Adrenal gland (tissue), 12 donors: ENCODE results near the gene LRRC59. TPM values are rescaled to one million over a fixed set of nuclear protein-coding genes. Genes with fewer than 3 reads are reported as not detected.

Experiments
- DNase-seq, 7 donors: peaks; one replicate each; pipeline ENCODE4 v3.0.0-alpha.2; 2019 to 2020
- H3K27ac ChIP-seq, 5 donors: fragments of 200-600 bp; sonication (generic) in 4 of 5; 1 replicate in 3 of 5; 2 replicates in 2 of 5; pipeline versions ENCODE4 v1.5.1 to v1.8.0; 2016 to 2020; ENCODE audit warnings: mild to moderate bottlenecking in 1 of 5
- H3K27me3 ChIP-seq: fragments of 200-600 bp; 2 replicates; pipeline ENCODE4 v1.8.0; 2021
- H3K36me3 ChIP-seq, 2 donors: fragments of 200-600 bp; replicated peaks in 1 of 2; 1 replicate in 1 of 2; 2 replicates in 1 of 2; pipeline versions ENCODE4 v1.5.1 to v1.8.0; 2018 to 2022
- H3K4me1 ChIP-seq, 2 donors: fragments of 200-600 bp; replicated peaks in 1 of 2; 1 replicate in 1 of 2; 2 replicates in 1 of 2; pipeline versions ENCODE4 v1.5.1 to v1.8.0; 2018 to 2021
- H3K4me3 ChIP-seq, 4 donors: fragments of 200-600 bp; sonication (generic) in 3 of 4; one replicate each; pipeline ENCODE4 v1.5.1; 2016 to 2018
- H3K9me3 ChIP-seq, 3 donors: fragments of 200-600 bp; sonication (generic) in 1 of 3; replicated peaks in 1 of 3; 1 replicate in 2 of 3; 2 replicates in 1 of 3; pipeline versions ENCODE4 v1.5.1 to v1.8.0; 2016 to 2021
- CTCF ChIP-seq, 6 experiments: fragments of 450-650 bp in 4 of 6; fragments of 200-600 bp in 2 of 6; sonication (generic) in 1 of 6; IDR thresholded peaks; 1 replicate in 5 of 6; 2 replicates in 1 of 6; pipeline versions ENCODE4 v1.5.1 to v1.8.0; 2016 to 2021; ENCODE audit warnings: antibody characterized with exemption in 6 of 6, mild to moderate bottlenecking in 2 of 6, moderate library complexity in 1 of 6
- POLR2A ChIP-seq, 2 donors: fragments of 450-650 bp; IDR thresholded peaks; one replicate each; pipeline ENCODE4 v1.6.1; 2017; ENCODE audit warnings: antibody characterized with exemption in 2 of 2, mild to moderate bottlenecking in 2 of 2, moderate library complexity in 1 of 2
- WGBS, 4 donors: extraction: QIAGEN DNeasy Blood & Tissue Kit in 2 of 4; methylation state at CpG; one replicate each; pipeline versions ENCODE4 v1.1.5 to v1.1.7; 2013 to 2017; 5-methylcytosine and 5-hydroxymethylcytosine counted together
- intact Hi-C, 2 donors: fragments of 100-400 bp; cut with DNase I; formaldehyde crosslinking; loops; one replicate each; pipeline versions ENCODE4 v1.14.1 to v1.15.0; 2022 to 2023
- polyA plus RNA-seq, 3 donors: library from polyadenylated mRNA; stranded (reverse); fragments of 200-250 nt in 2 of 3; fragments of 350-450 nt in 1 of 3; fragmentation: Illumina TruSeq in 1 of 3; extraction: RNeasy Lipid Tissue Mini Kit (QIAGEN cat#74804) in 1 of 3; gene quantifications; one replicate each; pipeline ENCODE4 v1.2.3, GENCODE V29; 2013 to 2014
- total RNA-seq, 9 donors: library from RNA; depleted of rRNA in 4 of 9; stranded (reverse); fragments of >200 nt in 4 of 9; fragments of 120-200 nt in 1 of 9; fragmentation: NEBNext Ultra II Directional in 1 of 9; extraction: Animal tissue kit (Norgen Biotek cat#: 25700) in 1 of 9; gene quantifications; one replicate each; pipeline versions ENCODE4 v1.1.0 to v1.2.4, GENCODE V29; 2013 to 2023
- donor health status: healthy with polysubstance abuse.
- donor health status: Bipolar disorder and iron deficiency.
- donor health status: DM: yes; HTN: yes; CAD: no.
- donor health status: DM: no; HTN: no; CAD: no.
- donor health status: DM: no; HTN: no; CAD: no.
- donor health status: DM: yes; HTN: yes; CAD: no.

Gene LRRC59
- total and polyA plus RNA-seq, 12 donors, result 38.0 to 337 (median 107) TPM

DNA sequence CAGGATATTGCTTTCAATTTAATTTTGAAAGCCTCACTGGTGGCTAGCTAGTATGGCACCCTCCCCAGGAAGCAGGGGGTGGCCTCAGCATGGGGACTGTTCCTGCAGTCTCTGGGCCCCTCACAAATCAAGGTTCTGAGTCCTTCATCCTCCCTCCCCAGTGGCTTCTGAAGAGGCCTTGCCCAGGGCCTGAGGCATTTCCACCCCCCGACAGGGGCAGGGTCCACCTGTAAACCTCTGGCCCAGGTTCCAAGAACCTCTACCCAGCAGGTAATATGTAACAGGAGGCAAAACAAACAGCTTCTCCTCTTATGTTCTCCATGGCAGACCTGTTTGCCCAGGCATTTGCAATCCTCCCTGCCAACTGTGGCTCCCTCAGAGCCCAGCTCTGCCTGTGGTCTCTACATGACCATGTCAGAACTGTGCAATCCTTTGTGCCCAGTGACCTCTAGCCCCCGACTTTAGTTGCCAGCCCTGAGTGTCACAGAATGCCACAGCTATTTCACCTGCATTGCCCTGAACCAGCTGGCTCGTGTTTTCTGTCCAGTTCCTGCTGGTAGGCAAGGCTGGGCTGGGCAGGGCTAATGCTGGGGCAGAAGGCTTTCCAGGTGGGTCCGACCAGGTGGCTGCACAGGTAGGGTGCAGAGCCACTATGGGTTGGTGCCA lies 43.0 kb upstream of the LRRC59 start:
- Histone ChIP-seq H3K27ac (peak overlapping the region in 1 of 5 donors; percentile 7), H3K27me3 (no peaks in the 10 kb centered on the region), H3K9me3 (no peaks in the 10 kb centered on the region), H3K36me3 (no peaks in the 10 kb centered on the region), H3K4me1 (peaks cover 21% of the 10 kb centered on the region in 2 donors), H3K4me3 (no peak overlapping the region)
- DNase-seq, result peak in 1 of 7 donors; percentile 17
- 61 to 76% (median 73%) methylated on average over 4 of the region's 4 CpGs for WGBS, 4 donors
- TF ChIP-seq POLR2A (IDR thresholded peaks at IDR 0.05) (no peak), CTCF (IDR thresholded peaks at IDR 0.05) (no peak)
- intact Hi-C loops, result no loop called here

- Histone ChIP-seq H3K27ac (no peak overlapping the region), H3K4me3 (no peak overlapping the region), H3K4me1 (peaks cover 17 to 23% of the 10 kb centered on the region in 2 donors), H3K27me3 (no peaks in the 10 kb centered on the region), H3K9me3 (no peaks in the 10 kb centered on the region), H3K36me3 (no peaks in the 10 kb centered on the region)
- DNase-seq, result no peak
- TF ChIP-seq CTCF (IDR thresholded peaks at IDR 0.05), result no peak
- no peak for TF ChIP-seq POLR2A (IDR thresholded peaks at IDR 0.05)
- WGBS, 4 donors, result 93 to 99% (median 96%) methylated on average over 4 of the region's 4 CpGs
- intact Hi-C loops, result no loop called here
These were observed 41.7 kb upstream of the LRRC59 start for GRCh38 chr17:50439008-50439407.

DNA sequence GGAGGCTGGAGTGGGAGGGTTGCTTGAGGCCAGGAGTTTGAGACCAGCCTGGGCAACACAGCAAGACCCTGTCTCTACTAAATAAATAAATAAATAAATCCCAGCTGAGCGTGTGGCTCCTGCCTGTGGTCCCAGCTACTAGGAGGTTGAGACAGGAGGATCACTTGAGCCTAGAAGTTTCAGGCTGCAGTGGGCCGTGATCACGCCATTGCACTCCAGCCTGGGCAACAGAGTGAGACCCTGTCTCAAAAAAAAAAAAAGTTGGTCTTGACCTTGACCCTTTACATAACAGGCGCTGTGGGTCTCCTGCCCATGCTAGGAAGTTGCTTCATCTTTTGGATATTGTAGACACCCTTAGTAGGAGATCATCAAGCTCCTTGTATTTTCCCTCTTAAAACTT lies 40.1 kb upstream of the LRRC59 start:
- Histone ChIP-seq H3K4me3 (no peak overlapping the region), H3K9me3 (no peaks in the 10 kb centered on the region), H3K4me1 (peaks cover 3 to 7% of the 10 kb centered on the region in 2 donors), H3K27me3 (no peaks in the 10 kb centered on the region), H3K36me3 (no peaks in the 10 kb centered on the region), H3K27ac (no peak overlapping the region)
- DNase-seq, result no peak
- TF ChIP-seq POLR2A (IDR thresholded peaks at IDR 0.05) (no peak), CTCF (IDR thresholded peaks at IDR 0.05) (no peak)
- intact Hi-C loops, result no loop called here
- 93 to 96% (median 96%) methylated on average over 4 of the region's 4 CpGs for whole genome bisulfite sequencing, 4 donors

GRCh38 chr17:50432125-50432762 lies 34.9 kb upstream of the LRRC59 start:
- Histone ChIP-seq H3K9me3 (no peaks in the 10 kb centered on the region), H3K4me3 (no peak overlapping the region), H3K36me3 (peaks cover 0 to 2% of the 10 kb centered on the region in 2 donors), H3K27me3 (no peaks in the 10 kb centered on the region), H3K27ac (peak overlapping the region in 1 of 5 donors; percentile 40), H3K4me1 (peaks cover 29 to 33% of the 10 kb centered on the region in 2 donors)
- intact Hi-C loops, result no loop called here
- TF ChIP-seq POLR2A (IDR thresholded peaks at IDR 0.05) (no peak), CTCF (IDR thresholded peaks at IDR 0.05) (no peak)
- DNase-seq, result no peak
- WGBS, 4 donors, result 68 to 96% (median 77%) methylated on average over 4 of the region's 4 CpGs
